ENCODE results near the gene SAP30L.

The SAP30L gene

DNA sequence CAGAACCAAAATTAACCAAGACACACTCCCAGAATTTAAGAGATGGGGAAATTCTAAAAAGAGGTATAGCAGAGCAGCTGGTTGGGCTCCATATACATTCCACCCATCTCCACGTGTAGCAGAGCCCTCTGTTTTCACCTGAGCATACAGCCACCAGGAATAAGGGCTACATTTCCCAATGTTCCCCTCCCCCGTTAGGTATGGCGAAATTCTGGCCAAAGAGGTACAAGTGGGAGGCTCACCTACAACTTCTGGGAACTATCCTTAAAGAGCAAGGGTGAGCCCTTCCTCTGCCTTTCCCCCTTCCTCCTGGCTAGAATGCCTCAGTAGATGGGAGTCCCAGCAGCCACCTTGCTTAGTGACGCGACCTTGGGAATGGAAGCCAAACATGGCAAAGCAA lies 5.3 kb upstream of the SAP30L start:
- H3K27me3 Mint-ChIP-seq, result no peaks in the 10 kb centered on the region

DNA sequence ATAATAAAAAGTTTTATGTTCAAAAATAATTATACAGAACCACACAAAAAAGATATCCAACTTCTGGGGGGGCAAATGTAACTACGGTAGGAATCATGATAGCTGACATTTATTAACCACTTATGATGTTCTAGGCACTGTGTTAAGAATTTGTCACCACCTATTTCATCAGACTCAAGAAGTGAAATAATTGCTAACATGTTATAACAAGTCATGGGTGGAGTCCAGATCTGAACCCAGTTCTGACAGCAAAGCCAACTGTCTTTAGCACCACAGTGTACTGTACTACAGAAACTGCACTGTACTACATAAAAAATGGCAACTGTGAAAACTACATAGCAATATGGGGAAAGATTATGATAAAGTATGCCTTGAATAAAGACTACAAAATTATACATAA lies 3.0 kb upstream of the SAP30L start:
- Mint-ChIP-seq H3K4me1 (ENCODE audit: low read depth) (peaks cover 16% of the 10 kb centered on the region), H3K27me3 (no peaks in the 10 kb centered on the region), H3K27ac (no peak overlapping the region), H3K4me3 (no peak overlapping the region), H3K9me3 (no peaks in the 10 kb centered on the region), H3K36me3 (ENCODE audit: low read depth) (peaks cover 46% of the 10 kb centered on the region)

More for the DNA sequence above, 5.3 kb upstream of the SAP30L start:
- no peak overlapping the region for H3K27ac Mint-ChIP-seq
- no peaks in the 10 kb centered on the region for H3K9me3 Mint-ChIP-seq
- H3K4me3 Mint-ChIP-seq, result no peak overlapping the region
- H3K36me3 Mint-ChIP-seq (ENCODE audit: low read depth), result peaks cover 63% of the 10 kb centered on the region
- H3K4me1 Mint-ChIP-seq (ENCODE audit: low read depth), result peaks cover 6% of the 10 kb centered on the region

DNA sequence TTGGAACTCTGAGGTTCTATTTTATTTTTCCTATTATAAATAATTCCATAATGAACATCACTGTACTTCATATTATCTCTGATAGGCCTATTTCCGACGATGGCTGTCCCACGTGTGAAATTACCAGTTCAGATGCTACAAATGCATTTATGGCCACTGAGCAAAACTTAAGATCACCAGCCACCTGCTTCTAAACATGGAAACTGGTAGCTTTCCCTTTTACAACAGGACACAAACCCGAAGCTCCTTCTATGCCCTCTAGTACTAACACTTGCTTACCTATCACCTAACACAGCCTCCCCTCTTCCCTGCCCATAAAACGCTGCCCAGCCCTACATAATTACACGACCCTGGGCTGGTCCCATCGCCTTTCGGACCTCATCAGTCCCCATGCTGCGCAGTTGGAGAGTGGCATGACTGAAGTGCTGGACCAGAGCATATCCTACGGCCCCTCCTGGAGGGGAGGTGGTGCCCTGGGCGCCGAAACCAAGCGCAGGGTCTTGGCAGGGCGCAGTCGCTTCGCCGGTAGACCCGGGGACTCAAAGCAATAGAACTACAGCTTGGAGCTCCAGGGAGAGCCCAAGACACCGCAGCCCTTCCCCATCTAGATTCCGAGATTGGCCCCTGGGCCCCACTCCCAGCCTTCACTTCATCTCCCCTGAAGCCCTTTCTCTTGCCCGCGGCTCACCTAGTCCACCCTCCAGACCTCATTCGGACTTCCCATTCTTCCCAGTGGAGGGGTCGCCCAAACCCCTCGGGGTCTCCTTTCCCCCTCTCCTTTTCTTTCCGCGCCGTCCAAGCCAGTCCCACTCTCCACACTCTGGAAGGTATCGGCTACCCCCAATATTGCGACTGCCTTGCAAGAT lies 1.0 kb upstream of the SAP30L start:
- peak overlapping the region; percentile 98 for H3K27ac Mint-ChIP-seq
- no peaks in the 10 kb centered on the region for H3K27me3 Mint-ChIP-seq
- H3K9me3 Mint-ChIP-seq, result no peaks in the 10 kb centered on the region
- H3K36me3 Mint-ChIP-seq (ENCODE audit: low read depth), result peaks cover 33% of the 10 kb centered on the region
- peaks cover 34% of the 10 kb centered on the region for H3K4me1 Mint-ChIP-seq (ENCODE audit: low read depth)
- H3K4me3 Mint-ChIP-seq, result peak overlapping the region; percentile 98

DNA sequence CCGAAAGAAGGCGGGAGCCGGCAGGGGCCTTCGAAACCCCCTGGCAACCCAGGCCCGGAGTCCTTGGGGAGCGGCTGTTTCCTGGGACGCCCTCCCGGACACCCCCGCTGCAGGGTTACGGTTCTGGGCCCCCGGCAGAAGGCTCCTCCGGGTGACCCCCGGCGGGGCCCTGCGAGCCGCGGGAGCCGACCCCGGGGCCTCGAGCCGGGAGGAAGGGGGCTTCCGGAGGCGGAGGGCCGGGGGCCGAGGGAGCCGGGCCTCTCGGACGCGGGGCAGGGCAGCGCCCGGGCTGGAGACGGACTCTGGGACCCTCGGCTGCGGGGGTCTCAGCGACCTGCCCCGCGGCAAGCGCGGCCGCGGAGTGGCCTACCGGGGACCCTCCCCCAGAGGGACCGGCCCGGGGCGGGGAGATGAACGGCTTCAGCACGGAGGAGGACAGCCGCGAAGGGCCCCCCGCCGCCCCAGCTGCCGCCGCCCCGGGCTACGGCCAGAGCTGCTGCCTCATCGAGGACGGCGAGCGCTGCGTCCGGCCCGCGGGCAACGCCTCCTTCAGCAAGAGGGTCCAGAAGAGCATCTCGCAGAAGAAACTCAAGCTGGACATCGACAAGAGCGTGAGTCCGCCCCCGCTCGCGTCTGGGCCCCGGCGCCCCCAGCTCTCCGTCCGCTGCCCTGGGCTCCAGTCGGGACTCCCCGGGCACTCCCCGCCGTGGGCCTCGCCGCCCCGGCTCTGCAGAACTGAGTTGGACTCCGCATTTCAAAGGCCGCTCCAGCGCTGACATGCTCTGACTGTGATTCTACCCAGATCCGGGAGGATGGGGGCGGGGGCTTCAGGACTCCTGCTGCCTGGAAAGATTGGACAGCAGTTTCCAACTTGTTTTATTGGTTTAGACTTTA lies 645 bp downstream of the SAP30L start:
- H3K27ac Mint-ChIP-seq, result peak overlapping the region; percentile 63
- H3K36me3 Mint-ChIP-seq (ENCODE audit: low read depth), result peaks cover 34% of the 10 kb centered on the region
- H3K4me3 Mint-ChIP-seq, result peak overlapping the region; percentile 92
- no peaks in the 10 kb centered on the region for H3K27me3 Mint-ChIP-seq
- peaks cover 44% of the 10 kb centered on the region for H3K4me1 Mint-ChIP-seq (ENCODE audit: low read depth)
- H3K9me3 Mint-ChIP-seq, result no peaks in the 10 kb centered on the region

DNA sequence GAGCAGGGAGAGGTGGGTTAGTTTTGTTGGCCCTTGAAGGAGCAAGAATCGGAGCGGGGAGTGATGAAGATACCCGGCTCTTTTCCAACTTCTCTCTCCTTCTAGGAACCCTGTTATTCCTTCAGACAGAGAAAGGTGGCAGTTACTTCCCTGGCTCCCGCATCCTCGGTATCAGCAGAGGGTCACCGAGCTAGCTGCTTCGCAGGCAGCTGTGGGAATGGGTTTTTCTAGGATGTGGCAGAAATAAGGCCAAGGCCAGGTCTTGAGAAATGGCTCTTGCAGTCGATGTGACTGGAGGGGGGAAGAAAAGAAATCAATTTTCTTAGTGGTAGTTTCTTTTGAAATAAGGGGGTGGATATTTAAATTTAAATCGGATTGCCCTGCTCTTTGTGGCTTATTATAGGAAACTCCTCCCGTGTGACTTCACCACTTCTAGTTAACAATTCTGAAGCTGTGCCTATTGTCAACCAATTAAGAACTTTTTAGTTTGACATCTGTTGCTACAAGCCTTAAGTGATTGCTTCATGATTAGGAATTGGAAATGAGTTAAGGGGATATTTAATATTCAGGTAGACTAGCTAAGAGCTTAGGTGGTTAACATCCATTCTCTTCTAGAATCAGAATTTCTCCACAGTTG lies 1.4 kb downstream of the SAP30L start:
- H3K27ac Mint-ChIP-seq, result peak overlapping the region; percentile 63
- H3K36me3 Mint-ChIP-seq (ENCODE audit: low read depth), result peaks cover 31% of the 10 kb centered on the region
- peak overlapping the region; percentile 92 for H3K4me3 Mint-ChIP-seq
- no peaks in the 10 kb centered on the region for H3K9me3 Mint-ChIP-seq
- no peaks in the 10 kb centered on the region for H3K27me3 Mint-ChIP-seq
- H3K4me1 Mint-ChIP-seq (ENCODE audit: low read depth), result peaks cover 44% of the 10 kb centered on the region

DNA sequence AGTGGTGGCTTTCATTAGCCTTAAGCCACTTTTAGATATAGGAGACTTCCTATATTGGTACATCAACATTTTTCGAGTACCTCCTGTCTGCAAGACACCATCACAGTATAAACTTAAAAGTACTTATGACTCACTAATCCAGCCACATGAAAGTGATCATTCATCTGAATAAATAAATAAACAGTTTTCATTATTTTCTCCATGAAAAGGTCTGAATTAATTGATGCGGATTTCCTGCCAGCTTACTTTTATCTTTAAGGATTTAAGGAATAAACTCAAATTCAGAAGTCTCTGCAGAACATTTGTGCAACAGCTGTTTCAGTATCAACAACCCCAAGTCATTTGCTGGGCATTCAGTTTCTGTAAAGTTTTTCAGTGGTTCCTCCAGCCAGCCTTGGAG lies 4.0 kb downstream of the SAP30L start:
- Mint-ChIP-seq H3K9me3 (no peaks in the 10 kb centered on the region), H3K4me1 (ENCODE audit: low read depth) (peaks cover 39% of the 10 kb centered on the region), H3K27me3 (no peaks in the 10 kb centered on the region), H3K4me3 (no peak overlapping the region), H3K27ac (no peak overlapping the region), H3K36me3 (ENCODE audit: low read depth) (peaks cover 40% of the 10 kb centered on the region)

DNA sequence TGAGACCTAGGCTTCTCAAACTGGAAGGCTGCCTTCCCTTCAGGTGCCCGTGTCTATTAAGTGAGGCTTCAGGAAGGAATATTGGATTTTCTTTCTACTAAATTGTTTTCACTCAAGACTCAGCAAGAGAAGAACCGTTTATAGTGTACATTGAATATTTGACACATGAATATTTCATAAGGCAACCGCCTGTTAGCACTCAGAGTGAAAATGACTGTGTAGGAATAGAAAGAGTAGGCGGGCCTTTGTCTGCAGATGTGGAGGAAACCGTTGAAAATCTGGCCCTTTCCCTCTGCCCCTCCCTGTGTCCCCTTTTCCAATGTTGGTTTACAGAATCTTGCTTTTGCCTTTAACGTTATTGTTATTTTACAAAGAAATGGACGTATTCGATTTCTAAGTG lies 6.2 kb downstream of the SAP30L start:
- H3K4me3 Mint-ChIP-seq, result no peak overlapping the region
- H3K9me3 Mint-ChIP-seq, result no peaks in the 10 kb centered on the region
- peaks cover 36% of the 10 kb centered on the region for H3K4me1 Mint-ChIP-seq (ENCODE audit: low read depth)
- H3K27ac Mint-ChIP-seq, result no peak overlapping the region
- no peaks in the 10 kb centered on the region for H3K27me3 Mint-ChIP-seq
- H3K36me3 Mint-ChIP-seq (ENCODE audit: low read depth), result peaks cover 55% of the 10 kb centered on the region

DNA sequence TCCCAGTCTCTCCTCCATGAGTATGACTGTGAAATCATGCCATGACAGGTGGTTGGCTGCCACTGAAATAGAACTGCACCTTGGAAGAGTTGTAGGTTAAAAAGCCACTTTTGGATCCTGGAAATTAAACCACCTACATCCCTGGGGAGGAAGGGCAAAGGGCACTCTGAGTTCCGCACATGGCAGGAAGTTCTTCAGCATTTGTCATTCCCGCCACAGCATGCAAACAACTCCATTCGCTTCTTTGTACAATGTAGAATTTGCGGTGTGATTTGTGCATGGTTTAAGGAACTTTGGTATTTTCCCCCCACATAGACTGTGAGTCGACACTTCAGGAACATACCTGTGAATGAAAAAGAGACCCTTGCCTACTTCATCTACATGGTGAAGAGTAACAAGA lies 9.8 kb downstream of the SAP30L start:
- Mint-ChIP-seq H3K27me3 (no peaks in the 10 kb centered on the region), H3K9me3 (no peaks in the 10 kb centered on the region), H3K27ac (no peak overlapping the region), H3K4me3 (no peak overlapping the region), H3K36me3 (ENCODE audit: low read depth) (peaks cover 53% of the 10 kb centered on the region), H3K4me1 (ENCODE audit: low read depth) (peaks cover 2% of the 10 kb centered on the region)

DNA sequence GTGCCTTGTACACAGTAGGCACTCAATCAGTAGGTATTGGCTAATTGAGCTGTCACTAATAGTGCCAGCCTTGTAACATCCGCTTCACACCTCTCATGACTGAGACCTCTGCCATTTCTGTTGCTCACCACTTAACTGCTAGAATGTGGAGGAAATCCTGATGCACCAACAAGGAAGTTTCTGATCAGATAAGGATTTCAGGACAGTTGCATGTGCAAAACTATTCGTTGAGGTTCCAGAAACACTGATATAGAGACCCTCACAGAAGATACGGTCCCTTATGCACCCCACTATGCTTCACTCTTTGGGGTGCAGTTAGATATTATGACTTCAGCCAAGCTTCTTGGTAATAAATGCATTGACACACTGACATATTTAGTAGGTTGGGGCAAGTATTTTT lies 10.7 kb downstream of the SAP30L start:
- Mint-ChIP-seq H3K27ac (no peak overlapping the region), H3K9me3 (no peaks in the 10 kb centered on the region), H3K36me3 (ENCODE audit: low read depth) (peaks cover 43% of the 10 kb centered on the region), H3K4me1 (ENCODE audit: low read depth) (no peaks in the 10 kb centered on the region), H3K4me3 (no peak overlapping the region), H3K27me3 (no peaks in the 10 kb centered on the region)

DNA sequence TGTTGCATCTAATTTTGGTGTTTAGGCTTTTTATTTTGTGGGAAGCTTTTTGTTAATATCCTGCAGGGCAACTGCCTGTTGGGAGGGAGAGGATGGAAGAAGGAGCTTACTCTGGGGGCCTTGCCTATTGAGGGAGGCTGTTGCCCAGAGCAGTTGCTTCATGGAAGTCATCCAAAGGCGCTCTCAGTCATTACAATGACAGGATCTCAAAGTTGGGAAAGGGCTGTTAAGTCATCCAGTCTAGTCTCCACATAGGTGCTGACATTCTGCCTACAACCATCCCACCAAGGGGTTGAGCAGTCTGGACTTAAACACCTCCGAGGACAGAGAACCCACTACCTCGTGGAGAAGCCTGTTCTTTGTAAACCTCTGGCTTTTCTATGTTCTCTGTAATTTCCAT lies 13.2 kb downstream of the SAP30L start:
- Mint-ChIP-seq H3K36me3 (ENCODE audit: low read depth) (peaks cover 31% of the 10 kb centered on the region), H3K27ac (no peak overlapping the region), H3K27me3 (no peaks in the 10 kb centered on the region), H3K9me3 (no peaks in the 10 kb centered on the region), H3K4me3 (no peak overlapping the region), H3K4me1 (ENCODE audit: low read depth) (no peaks in the 10 kb centered on the region)

DNA sequence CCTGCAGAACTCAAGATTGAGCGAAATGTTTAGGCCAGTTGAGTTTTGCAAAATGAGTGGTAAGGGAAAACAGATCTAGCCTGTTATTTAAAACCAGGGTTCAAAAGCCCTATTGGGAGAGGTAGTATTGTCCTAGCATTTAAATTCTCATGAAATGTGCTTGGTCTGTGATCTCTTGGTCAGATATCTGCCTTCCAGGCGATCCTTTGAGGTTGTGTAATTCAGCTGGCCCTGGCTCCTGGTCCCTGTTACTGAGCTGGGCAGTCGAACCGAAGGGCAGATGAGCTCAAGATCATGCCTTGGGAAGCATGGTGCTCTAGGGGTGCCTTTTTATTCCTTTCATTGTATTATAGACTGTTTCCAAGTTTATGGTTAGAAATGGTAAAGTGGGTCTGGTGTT lies 14.4 kb downstream of the SAP30L start:
- H3K4me1 Mint-ChIP-seq (ENCODE audit: low read depth), result no peaks in the 10 kb centered on the region
- H3K36me3 Mint-ChIP-seq (ENCODE audit: low read depth), result peaks cover 24% of the 10 kb centered on the region
- H3K27me3 Mint-ChIP-seq, result no peaks in the 10 kb centered on the region
- H3K27ac Mint-ChIP-seq, result no peak overlapping the region
- H3K9me3 Mint-ChIP-seq, result no peaks in the 10 kb centered on the region
- no peak overlapping the region for H3K4me3 Mint-ChIP-seq

DNA sequence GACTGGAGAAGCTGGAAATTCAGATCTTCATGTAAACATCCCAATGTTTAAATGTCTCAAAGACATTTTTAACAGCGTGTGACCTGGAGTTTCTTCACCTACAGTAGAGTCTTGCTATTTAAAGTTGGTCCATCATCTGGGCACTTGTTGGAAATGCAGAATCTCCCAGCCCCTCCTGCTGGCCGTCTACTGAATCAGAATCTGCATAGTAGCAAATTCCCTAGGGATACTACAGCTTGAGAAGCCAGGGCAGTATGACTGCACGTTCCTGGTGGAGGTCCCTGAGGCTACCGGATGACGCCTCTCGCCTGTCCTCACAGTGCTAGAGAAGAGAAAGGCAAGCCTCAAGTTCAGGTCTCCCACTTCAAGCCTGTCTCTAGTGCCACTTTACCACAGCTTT lies 15.7 kb downstream of the SAP30L start:
- Mint-ChIP-seq H3K36me3 (ENCODE audit: low read depth) (peaks cover 12% of the 10 kb centered on the region), H3K9me3 (no peaks in the 10 kb centered on the region), H3K27ac (no peak overlapping the region), H3K4me3 (no peak overlapping the region), H3K27me3 (peaks cover 3% of the 10 kb centered on the region), H3K4me1 (ENCODE audit: low read depth) (no peaks in the 10 kb centered on the region)

DNA sequence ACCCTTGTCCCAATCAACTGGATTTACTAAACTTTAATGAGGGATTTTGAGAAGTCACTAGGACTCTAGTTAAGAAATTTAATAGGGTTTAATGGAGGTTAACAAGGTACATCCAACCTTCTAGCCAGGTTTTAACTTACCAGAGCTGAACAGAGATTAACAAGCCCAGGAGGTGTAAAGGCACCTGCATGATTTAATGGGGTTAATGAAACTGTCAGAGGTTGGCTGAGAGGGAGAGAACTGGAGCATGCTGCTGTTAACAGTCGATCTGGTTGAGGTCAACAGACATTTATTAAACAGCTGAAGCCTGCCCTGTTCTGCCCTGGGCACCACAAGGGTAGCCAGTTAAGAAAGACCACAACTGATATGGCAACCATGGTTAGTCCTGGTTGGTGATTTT lies 18.6 kb downstream of the SAP30L start:
- no peak overlapping the region for H3K27ac Mint-ChIP-seq
- no peaks in the 10 kb centered on the region for H3K36me3 Mint-ChIP-seq (ENCODE audit: low read depth)
- peaks cover 23% of the 10 kb centered on the region for H3K27me3 Mint-ChIP-seq
- no peak overlapping the region for H3K4me3 Mint-ChIP-seq
- H3K9me3 Mint-ChIP-seq, result no peaks in the 10 kb centered on the region
- no peaks in the 10 kb centered on the region for H3K4me1 Mint-ChIP-seq (ENCODE audit: low read depth)

DNA sequence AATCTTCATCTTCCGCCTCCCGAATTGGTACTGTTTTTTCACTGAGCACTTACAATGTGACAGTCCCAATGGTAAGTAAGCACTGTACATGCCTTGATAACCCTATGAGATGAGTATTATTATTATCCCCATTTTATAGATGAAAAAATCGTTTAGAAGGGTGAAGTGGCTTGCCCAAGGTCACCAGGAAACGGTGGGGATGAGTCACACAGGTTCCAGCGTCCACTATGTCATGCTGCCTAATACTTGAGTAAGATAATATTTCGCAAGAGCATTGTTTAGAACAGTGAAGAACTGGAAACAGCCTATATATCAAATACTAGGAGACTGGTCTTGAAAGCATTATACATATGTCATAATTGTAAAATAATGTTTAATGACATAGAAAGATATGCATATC lies 19.4 kb downstream of the SAP30L start:
- Mint-ChIP-seq H3K27me3 (peaks cover 28% of the 10 kb centered on the region), H3K27ac (no peak overlapping the region), H3K9me3 (no peaks in the 10 kb centered on the region), H3K4me3 (no peak overlapping the region), H3K36me3 (ENCODE audit: low read depth) (no peaks in the 10 kb centered on the region), H3K4me1 (ENCODE audit: low read depth) (no peaks in the 10 kb centered on the region)

DNA sequence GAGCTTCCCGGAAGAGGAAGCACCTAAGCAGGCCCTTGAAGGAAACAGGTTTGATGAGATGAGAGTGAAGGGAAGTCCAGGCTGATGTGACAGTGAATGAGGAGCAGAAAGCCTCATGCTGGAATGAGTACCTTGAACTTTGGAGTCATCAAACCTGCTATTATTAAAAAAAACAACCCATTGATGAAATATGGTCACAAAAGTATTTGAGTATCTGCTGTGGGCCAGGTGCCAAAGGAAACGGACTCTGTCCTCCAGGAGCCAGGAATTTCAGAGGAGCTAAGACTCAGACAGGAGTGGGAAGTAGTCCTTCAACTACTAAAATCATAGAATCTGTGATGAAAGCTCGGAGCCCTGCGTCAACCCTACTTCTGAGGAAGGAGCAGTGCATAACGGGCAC lies 20.4 kb downstream of the SAP30L start:
- Mint-ChIP-seq H3K4me1 (ENCODE audit: low read depth) (no peaks in the 10 kb centered on the region), H3K4me3 (no peak overlapping the region), H3K36me3 (ENCODE audit: low read depth) (no peaks in the 10 kb centered on the region), H3K27me3 (peaks cover 38% of the 10 kb centered on the region), H3K9me3 (no peaks in the 10 kb centered on the region), H3K27ac (no peak overlapping the region)
